HG03196 (cell line): ENCODE measurements around the gene PDSS2.

Source experiments
- ATAC-seq: cut with Tn5 transposase; IDR thresholded peaks from one replicate; pipeline ENCODE4 v1.9.1; 2021; ENCODE audit not compliant: unreplicated experiment

The PDSS2 gene

GRCh38 chr6:107421696-107422256, 37.6 kb downstream of the PDSS2 start:
- ATAC-seq: no peak

GRCh38 chr6:107419733-107420132, 39.6 kb downstream of the PDSS2 start:
- no peak for ATAC-seq

GRCh38 chr6:107418118-107418517, 41.2 kb downstream of the PDSS2 start:
- no peak for ATAC-seq

GRCh38 chr6:107416145-107416544, 43.2 kb downstream of the PDSS2 start:
- ATAC-seq: no peak

- no peak for ATAC-seq
Observed at GRCh38 chr6:107413966-107414645, 45.3 kb downstream of the PDSS2 start.

GRCh38 chr6:107411161-107411560, 48.2 kb downstream of the PDSS2 start:
- no peak for ATAC-seq

GRCh38 chr6:107409942-107410341, 49.4 kb downstream of the PDSS2 start:
- no peak for ATAC-seq

- no peak for ATAC-seq
Observed at GRCh38 chr6:107408714-107409113, 50.6 kb downstream of the PDSS2 start.

GRCh38 chr6:107405002-107405401, 54.4 kb downstream of the PDSS2 start:
- no peak for ATAC-seq

- no peak for ATAC-seq
Observed at GRCh38 chr6:107402533-107402932, 56.8 kb downstream of the PDSS2 start.

GRCh38 chr6:107401573-107401972, 57.8 kb downstream of the PDSS2 start:
- no peak for ATAC-seq

GRCh38 chr6:107400616-107401147, 58.7 kb downstream of the PDSS2 start:
- no peak for ATAC-seq

GRCh38 chr6:107399935-107400334, 59.4 kb downstream of the PDSS2 start:
- no peak for ATAC-seq

- no peak for ATAC-seq
Observed at GRCh38 chr6:107398001-107398400, 61.4 kb downstream of the PDSS2 start.

- ATAC-seq: no peak
Observed at GRCh38 chr6:107396211-107396610, 63.2 kb downstream of the PDSS2 start.

- ATAC-seq: no peak
Observed at GRCh38 chr6:107392069-107392468, 67.3 kb downstream of the PDSS2 start.

- ATAC-seq: no peak
Observed at GRCh38 chr6:107390685-107391435, 68.5 kb downstream of the PDSS2 start.

GRCh38 chr6:107390056-107390455, 69.3 kb downstream of the PDSS2 start:
- no peak for ATAC-seq

GRCh38 chr6:107386904-107387303, 72.5 kb downstream of the PDSS2 start:
- no peak for ATAC-seq

GRCh38 chr6:107386340-107386739, 73.0 kb downstream of the PDSS2 start:
- ATAC-seq: no peak

- no peak for ATAC-seq
Observed at GRCh38 chr6:107383705-107384104, 75.7 kb downstream of the PDSS2 start.

GRCh38 chr6:107374264-107374663, 85.1 kb downstream of the PDSS2 start:
- ATAC-seq: no peak
